T-cell (primary cell): ENCODE data around the gene TMCO4. TPM values are rescaled to one million over a fixed set of nuclear protein-coding genes. Genes with fewer than 3 reads are reported as not detected.

Experiments
- ATAC-seq, 4 experiments: fragments of 200-7000 bp in 3 of 4; fragments of 150-1000 bp in 1 of 4; cut with Tn5 transposase; replicated peaks in 1 of 4; 1 replicate in 3 of 4; 2 replicates in 1 of 4; pipeline ENCODE4 v1.10.0; 2021; ENCODE audit warnings: moderate library complexity in 3 of 4, mild to moderate bottlenecking in 2 of 4, moderate number of reproducible peaks in 1 of 4
- CTCF ChIA-PET, 2 donors: fragments of 300-600 bp; sonication (Branson Sonifier 250); formaldehyde crosslinking; loops; one replicate each; lab custom pipeline; 2022; ENCODE audit warnings: antibody characterized with exemption in 2 of 2; lab: Charles Lee
- POLR2A ChIA-PET, 2 donors: fragments of 300-600 bp; sonication (Branson Sonifier 250); formaldehyde crosslinking; loops; one replicate each; lab custom pipeline; 2022; ENCODE audit warnings: antibody characterized with exemption in 2 of 2; lab: Charles Lee
- DNase-seq, 35 experiments: peaks; one replicate each; pipeline versions ENCODE4 v3.0.0 to v3.0.0-alpha.2; 2013 to 2023
- H3K27ac ChIP-seq: one replicate; pipeline ENCODE4 v1.5.1; 2013; ENCODE audit warnings: low read length
- H3K27me3 ChIP-seq, 2 experiments: replicated peaks in 1 of 2; 1 replicate in 1 of 2; 2 replicates in 1 of 2; pipeline versions ENCODE4 v1.6.1 to v1.7.0; 2013; ENCODE audit warnings: low read length in 1 of 2, mixed read lengths in 1 of 2; ENCODE audit not compliant: control insufficient read depth in 2 of 2, insufficient read depth in 2 of 2; ENCODE audit errors: extremely low read depth in 1 of 2
- H3K36me3 ChIP-seq, 2 donors: 1 replicate in 1 of 2; 2 replicates in 1 of 2; pipeline versions ENCODE4 v1.6.1 to v1.7.0; 2013; ENCODE audit warnings: low read length in 1 of 2; ENCODE audit not compliant: control insufficient read depth in 2 of 2, insufficient read depth in 1 of 2; ENCODE audit errors: extremely low read depth in 1 of 2
- H3K4me1 ChIP-seq, 2 experiments: 1 replicate in 1 of 2; 2 replicates in 1 of 2; pipeline versions ENCODE4 v1.6.1 to v1.7.0; 2013; ENCODE audit warnings: low read length in 2 of 2, mixed read lengths in 1 of 2; ENCODE audit not compliant: insufficient read depth in 2 of 2, control insufficient read depth in 1 of 2; ENCODE audit errors: extremely low read depth in 1 of 2
- H3K4me3 ChIP-seq, 2 donors: 1 replicate in 1 of 2; 2 replicates in 1 of 2; pipeline versions ENCODE4 v1.5.1 to v1.7.0; 2013; ENCODE audit warnings: mild to moderate bottlenecking in 2 of 2, low read length in 1 of 2, moderate library complexity in 1 of 2; ENCODE audit not compliant: control insufficient read depth in 1 of 2; ENCODE audit errors: extremely low read depth in 1 of 2
- H3K9me3 ChIP-seq: 2 replicates; pipeline ENCODE4 v1.7.0; 2013
- H3K27ac Mint-ChIP-seq, 2 donors: one replicate each; pipeline ENCODE4 v1.8.0; 2020 to 2021; ENCODE audit warnings: mild to moderate bottlenecking in 2 of 2, mixed read lengths in 2 of 2
- H3K27me3 Mint-ChIP-seq, 2 donors: one replicate each; pipeline ENCODE4 v1.8.0; 2021 to 2022; ENCODE audit warnings: mixed read lengths in 2 of 2
- H3K36me3 Mint-ChIP-seq: one replicate; pipeline ENCODE4 v1.8.0; 2021; ENCODE audit warnings: mixed read lengths
- H3K4me1 Mint-ChIP-seq, 3 donors: one replicate each; pipeline ENCODE4 v1.8.0; 2020 to 2022; ENCODE audit warnings: mixed read lengths in 3 of 3, mild to moderate bottlenecking in 1 of 3
- H3K4me3 Mint-ChIP-seq, 3 donors: one replicate each; pipeline ENCODE4 v1.8.0; 2020 to 2022; ENCODE audit warnings: mild to moderate bottlenecking in 3 of 3, mixed read lengths in 3 of 3, moderate library complexity in 3 of 3
- H3K9me3 Mint-ChIP-seq, 3 donors: one replicate each; pipeline ENCODE4 v1.8.0; 2020 to 2022; ENCODE audit warnings: mixed read lengths in 3 of 3
- WGBS: methylation state at CpG from one replicate; pipeline ENCODE4 v1.1.5; 2013; ENCODE audit warnings: missing lambda C conversion rate; ENCODE audit not compliant: insufficient coverage; 5-methylcytosine and 5-hydroxymethylcytosine counted together
- total RNA-seq, 35 experiments: library from RNA in 6 of 35; stranded (reverse) in 6 of 35; fragments of 120-200 nt in 1 of 35; gene quantifications; one replicate each; pipeline versions ENCODE4 v1.2.1 to v1.2.4 and lab custom pipeline; 2013 to 2026

TMCO4 gene
- total RNA-seq, 5 donors from 2014 or later (not counting 1 experiment from before 2014, with no cell fraction given): 17.2 to 29.2 (median 22.3) TPM

DNA sequence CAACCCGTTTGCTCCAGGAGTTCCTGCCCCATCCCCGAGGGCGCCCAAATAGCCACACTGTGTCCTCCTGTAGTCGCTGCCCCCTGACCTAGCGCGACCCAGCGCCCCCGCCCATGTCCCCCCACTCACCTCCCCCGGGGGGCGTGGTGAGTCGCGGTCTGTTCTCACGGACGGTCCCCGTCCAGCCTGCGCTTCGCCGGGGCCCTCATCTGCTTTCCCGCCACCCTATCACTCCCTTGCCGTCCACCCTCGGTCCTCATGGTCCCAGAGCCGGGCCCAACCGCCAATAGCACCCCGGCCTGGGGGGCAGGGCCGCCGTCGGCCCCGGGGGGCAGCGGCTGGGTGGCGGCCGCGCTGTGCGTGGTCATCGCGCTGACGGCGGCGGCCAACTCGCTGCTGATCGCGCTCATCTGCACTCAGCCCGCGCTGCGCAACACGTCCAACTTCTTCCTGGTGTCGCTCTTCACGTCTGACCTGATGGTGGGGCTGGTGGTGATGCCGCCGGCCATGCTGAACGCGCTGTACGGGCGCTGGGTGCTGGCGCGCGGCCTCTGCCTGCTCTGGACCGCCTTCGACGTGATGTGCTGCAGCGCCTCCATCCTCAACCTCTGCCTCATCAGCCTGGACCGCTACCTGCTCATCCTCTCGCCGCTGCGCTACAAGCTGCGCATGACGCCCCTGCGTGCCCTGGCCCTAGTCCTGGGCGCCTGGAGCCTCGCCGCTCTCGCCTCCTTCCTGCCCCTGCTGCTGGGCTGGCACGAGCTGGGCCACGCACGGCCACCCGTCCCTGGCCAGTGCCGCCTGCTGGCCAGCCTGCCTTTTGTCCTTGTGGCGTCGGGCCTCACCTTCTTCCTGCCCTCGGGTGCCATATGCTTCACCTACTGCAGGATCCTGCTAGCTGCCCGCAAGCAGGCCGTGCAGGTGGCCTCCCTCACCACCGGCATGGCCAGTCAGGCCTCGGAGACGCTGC is 133.9 kb downstream of the TMCO4 start:
- POLR2A ChIA-PET: no interaction called here
- no peaks in the 10 kb centered on the region for H3K36me3 Mint-ChIP-seq

DNA sequence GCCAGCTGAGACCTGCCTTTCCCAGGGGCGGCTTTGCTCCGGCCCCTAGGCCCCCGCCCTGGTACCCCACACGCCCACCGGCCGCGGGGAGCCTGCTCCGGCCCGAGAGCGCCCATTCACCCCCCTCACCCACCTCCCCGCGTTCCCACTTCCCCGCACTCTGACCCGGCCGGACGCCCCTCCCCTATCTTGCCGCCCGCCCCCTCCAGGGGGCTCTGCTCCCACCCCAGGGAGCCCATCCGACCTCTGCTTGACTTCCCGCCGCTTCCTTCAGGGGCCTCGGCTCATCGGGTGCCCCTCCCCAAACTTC is 134.6 kb downstream of the TMCO4 start:
- Histone ChIP-seq H3K9me3 (no peaks in the 10 kb centered on the region), H3K27me3 (peaks cover 11 to 43% of the 10 kb centered on the region in 2 experiments), H3K36me3 (no peaks in the 10 kb centered on the region), H3K4me3 (peak overlapping the region; percentile 31 to 32), H3K4me1 (peaks cover 0 to 25% of the 10 kb centered on the region in 2 experiments), H3K27ac (no peak overlapping the region)
- Mint-ChIP-seq H3K27ac (no peak overlapping the region), H3K9me3 (no peaks in the 10 kb centered on the region), H3K36me3 (no peaks in the 10 kb centered on the region), H3K4me3 (peak overlapping the region; percentile 50 to 79 (median 75)), H3K4me1 (peaks cover 17 to 35% (median 25%) of the 10 kb centered on the region in 3 donors), H3K27me3 (peaks cover 11 to 22% of the 10 kb centered on the region in 2 donors)
- peak in 2 of 4 experiments; percentile 7 to 11 for ATAC-seq
- CTCF ChIA-PET: no interaction called here
- POLR2A ChIA-PET: interaction anchor here in 1 of 2 donors (0.6 kb wide), 1 partner anchor 1121 kb away, joined by 4 read pairs; no protein-coding TSS in a partner anchor
- DNase-seq: no peak
- WGBS: 0% methylated on average over 14 of the region's 23 CpGs

More for the DNA sequence above, 133.9 kb downstream of the TMCO4 start:
- DNase-seq (no peak), ATAC-seq (peak in 3 of 4 experiments; percentile 2 to 22 (median 17))
- peaks cover 17 to 35% (median 25%) of the 10 kb centered on the region in 3 donors for H3K4me1 Mint-ChIP-seq
- peaks cover 11 to 23% of the 10 kb centered on the region in 2 donors for H3K27me3 Mint-ChIP-seq
- H3K9me3 ChIP-seq: no peaks in the 10 kb centered on the region
- peak overlapping the region; percentile 68 to 79 (median 77) for H3K4me3 Mint-ChIP-seq
- H3K27ac Mint-ChIP-seq: peak overlapping the region in 1 of 2 donors; percentile 52
- no peaks in the 10 kb centered on the region for H3K9me3 Mint-ChIP-seq
- peak overlapping the region in 1 of 2 donors; percentile 31 for H3K4me3 ChIP-seq
- H3K4me1 ChIP-seq: peaks cover 0 to 25% of the 10 kb centered on the region in 2 experiments
- WGBS: 27% methylated on average over 73 of the region's 84 CpGs
- no peaks in the 10 kb centered on the region for H3K36me3 ChIP-seq
- H3K27me3 ChIP-seq: peaks cover 11 to 43% of the 10 kb centered on the region in 2 experiments
- CTCF ChIA-PET: no interaction called here
- H3K27ac ChIP-seq: no peak overlapping the region

DNA sequence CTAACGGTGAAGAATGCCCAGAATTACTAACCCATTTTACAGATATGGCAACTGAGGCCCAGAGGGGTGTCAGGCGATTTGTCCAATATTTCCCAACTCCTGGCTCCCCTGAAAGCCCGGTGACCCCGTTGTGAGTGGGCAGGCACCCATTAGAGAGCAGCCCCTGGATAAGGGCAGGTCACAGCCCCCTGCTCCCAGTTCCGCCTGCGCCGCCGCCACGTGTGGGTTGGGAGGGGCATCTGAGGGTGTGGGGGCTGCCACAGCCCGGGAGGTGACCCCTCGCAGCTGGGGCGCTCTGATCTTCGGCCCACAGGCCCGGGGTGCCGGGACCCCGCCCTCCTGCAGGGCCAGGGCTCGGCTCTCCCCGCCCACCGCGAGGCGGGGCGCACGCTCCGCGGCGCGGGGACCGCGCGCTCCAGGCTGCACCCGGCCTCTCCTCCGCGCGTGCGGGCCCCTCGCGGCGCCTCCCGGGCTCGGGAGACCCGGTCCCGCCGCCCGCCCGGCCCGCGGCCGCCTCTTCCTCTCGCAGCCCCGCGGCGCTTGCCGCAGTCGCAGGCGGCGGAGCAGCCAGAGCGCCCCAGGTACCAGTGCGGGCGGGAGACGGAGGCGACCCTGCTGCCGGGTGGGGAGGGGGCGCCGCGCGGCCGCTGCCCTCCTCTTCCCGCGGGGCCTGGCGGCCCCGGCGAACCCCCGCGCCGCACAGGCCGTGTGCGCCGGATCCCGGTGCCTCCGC is 135.1 kb downstream of the TMCO4 start, which contains the start of gene HTR6:
HTR6 (plus strand) TSS at position 423 of the 733 bp plus-strand sequence. CDS start 879 bp downstream, outside the sequence.
- no peaks in the 10 kb centered on the region for H3K36me3 Mint-ChIP-seq
- H3K4me3 Mint-ChIP-seq: peak within 1 kb of the TSS; percentile 50 to 79 (median 77)
- Histone ChIP-seq H3K27ac (no peak within 1 kb of the TSS), H3K27me3 (peaks cover 11 to 43% of the 10 kb centered on the region in 2 experiments), H3K4me1 (peaks cover 0 to 30% of the 10 kb centered on the region in 2 experiments), H3K9me3 (no peaks in the 10 kb centered on the region), H3K4me3 (peak within 1 kb of the TSS; percentile 32 to 45), H3K36me3 (no peaks in the 10 kb centered on the region)
- 2% methylated on average over 78 of the region's 80 CpGs for WGBS
- DNase-seq (peak in 9 of 35 experiments; percentile 19 to 59 (median 38)), ATAC-seq (peak; percentile 58 to 78 (median 72))
- H3K27me3 Mint-ChIP-seq: peaks cover 11 to 18% of the 10 kb centered on the region in 2 donors
- H3K4me1 Mint-ChIP-seq: peaks cover 21 to 35% (median 29%) of the 10 kb centered on the region in 3 donors
- ChIA-PET CTCF (interaction anchor here (0.5 to 5.0 kb wide), 2 partner anchors 40 to 41 kb away, joined by 3 to 49 read pairs; no protein-coding TSS in a partner anchor), POLR2A (interaction anchor here in 1 of 2 donors (0.6 kb wide), 1 partner anchor 1122 kb away, joined by 4 read pairs; no protein-coding TSS in a partner anchor)
- no peaks in the 10 kb centered on the region for H3K9me3 Mint-ChIP-seq
- peak within 1 kb of the TSS in 1 of 2 donors; percentile 20 for H3K27ac Mint-ChIP-seq

DNA sequence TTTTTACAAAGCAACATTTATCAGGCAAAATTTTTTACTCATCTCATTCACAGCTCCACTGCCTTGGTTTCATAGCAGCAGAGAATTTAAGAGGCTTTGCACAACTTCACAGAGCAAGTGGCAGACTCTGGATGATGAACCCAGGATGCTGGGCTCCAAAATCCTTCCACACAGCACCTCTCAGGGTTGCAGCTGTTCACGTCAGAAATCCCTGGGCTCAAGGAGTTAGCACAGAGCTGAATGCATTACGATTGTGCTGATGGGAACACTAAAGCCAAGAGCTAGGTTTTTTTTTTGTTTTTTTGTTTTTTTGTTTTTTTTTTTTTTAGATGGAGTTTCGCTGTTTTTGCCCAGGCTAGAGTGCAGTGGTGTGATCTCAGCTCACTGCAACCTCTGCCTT is 137.4 kb downstream of the TMCO4 start:
- H3K27ac ChIP-seq: no peak overlapping the region
- POLR2A ChIA-PET: no interaction called here
- no peak overlapping the region for H3K4me3 ChIP-seq
- H3K9me3 ChIP-seq: no peaks in the 10 kb centered on the region
- Mint-ChIP-seq H3K4me1 (peaks cover 24 to 37% (median 33%) of the 10 kb centered on the region in 3 donors), H3K27me3 (peaks cover 10 to 18% of the 10 kb centered on the region in 2 donors), H3K4me3 (no peak overlapping the region), H3K9me3 (no peaks in the 10 kb centered on the region), H3K36me3 (no peaks in the 10 kb centered on the region), H3K27ac (no peak overlapping the region)
- DNase-seq: no peak
- no peak for ATAC-seq
- 95% methylated on average over 3 of the region's 3 CpGs for WGBS
- H3K4me1 ChIP-seq: peaks cover 0 to 34% of the 10 kb centered on the region in 2 experiments
- peaks cover 7 to 37% of the 10 kb centered on the region in 2 experiments for H3K27me3 ChIP-seq
- no peaks in the 10 kb centered on the region for H3K36me3 ChIP-seq
- CTCF ChIA-PET: interaction anchor here (0.6 to 5.0 kb wide), 13 partner anchors 14 to 534 kb away, joined by 3 to 60 read pairs (median 3); no protein-coding TSS in a partner anchor

DNA sequence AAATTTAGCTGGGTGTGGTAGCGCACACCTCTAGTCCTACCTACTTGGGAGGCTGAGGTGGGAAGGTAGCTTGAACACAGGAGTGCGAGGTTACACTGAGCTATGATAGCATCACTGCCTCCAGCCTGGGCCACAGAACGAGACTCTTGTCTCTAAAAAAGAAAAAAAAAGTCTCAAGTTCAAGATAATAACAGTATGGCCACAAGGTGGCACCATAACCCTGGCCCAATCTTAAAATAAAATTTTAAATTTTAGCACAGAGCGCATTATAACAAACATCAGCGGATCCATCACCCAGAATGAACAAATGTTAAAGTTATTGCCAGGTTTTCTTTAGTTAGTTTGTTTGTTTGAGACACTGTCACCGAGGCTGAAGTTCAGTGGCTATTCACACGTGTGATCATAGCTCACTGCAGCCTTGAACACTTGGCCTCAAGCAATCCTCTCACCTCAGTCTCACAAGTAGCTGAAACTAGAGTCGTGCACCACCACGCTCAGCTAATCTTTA is 137.9 kb downstream of the TMCO4 start:
- Histone ChIP-seq H3K4me3 (no peak overlapping the region), H3K27me3 (peaks cover 5 to 41% of the 10 kb centered on the region in 2 experiments), H3K9me3 (no peaks in the 10 kb centered on the region), H3K4me1 (peaks cover 0 to 34% of the 10 kb centered on the region in 2 experiments), H3K36me3 (no peaks in the 10 kb centered on the region), H3K27ac (no peak overlapping the region)
- ChIA-PET CTCF (interaction anchor here (0.6 to 5.0 kb wide), 14 partner anchors 15 to 534 kb away, joined by 3 to 60 read pairs (median 3); no protein-coding TSS in a partner anchor), POLR2A (no interaction called here)
- peak in 2 of 4 experiments; percentile 21 to 24 for ATAC-seq
- peak in 19 of 35 experiments; percentile 17 to 80 (median 42) for DNase-seq
- Mint-ChIP-seq H3K4me1 (peaks cover 23 to 33% (median 28%) of the 10 kb centered on the region in 3 donors), H3K27ac (peak overlapping the region in 1 of 2 donors; percentile 67), H3K36me3 (no peaks in the 10 kb centered on the region), H3K4me3 (no peak overlapping the region), H3K27me3 (peaks cover 5 to 14% of the 10 kb centered on the region in 2 donors), H3K9me3 (no peaks in the 10 kb centered on the region)
- 0% methylated on average over 1 of the region's 9 CpGs for whole genome bisulfite sequencing
